Activated T-cell treated with anti-CD3 and anti-CD28 coated beads for 48 hours (primary cell): ENCODE measurements around the gene MRPL4.

ENCODE experiments used
- DNase-seq: peaks from one replicate; pipeline ENCODE4 v3.0.0-alpha.2; 2020; ENCODE audit warnings: low read depth

The MRPL4 gene

DNA sequence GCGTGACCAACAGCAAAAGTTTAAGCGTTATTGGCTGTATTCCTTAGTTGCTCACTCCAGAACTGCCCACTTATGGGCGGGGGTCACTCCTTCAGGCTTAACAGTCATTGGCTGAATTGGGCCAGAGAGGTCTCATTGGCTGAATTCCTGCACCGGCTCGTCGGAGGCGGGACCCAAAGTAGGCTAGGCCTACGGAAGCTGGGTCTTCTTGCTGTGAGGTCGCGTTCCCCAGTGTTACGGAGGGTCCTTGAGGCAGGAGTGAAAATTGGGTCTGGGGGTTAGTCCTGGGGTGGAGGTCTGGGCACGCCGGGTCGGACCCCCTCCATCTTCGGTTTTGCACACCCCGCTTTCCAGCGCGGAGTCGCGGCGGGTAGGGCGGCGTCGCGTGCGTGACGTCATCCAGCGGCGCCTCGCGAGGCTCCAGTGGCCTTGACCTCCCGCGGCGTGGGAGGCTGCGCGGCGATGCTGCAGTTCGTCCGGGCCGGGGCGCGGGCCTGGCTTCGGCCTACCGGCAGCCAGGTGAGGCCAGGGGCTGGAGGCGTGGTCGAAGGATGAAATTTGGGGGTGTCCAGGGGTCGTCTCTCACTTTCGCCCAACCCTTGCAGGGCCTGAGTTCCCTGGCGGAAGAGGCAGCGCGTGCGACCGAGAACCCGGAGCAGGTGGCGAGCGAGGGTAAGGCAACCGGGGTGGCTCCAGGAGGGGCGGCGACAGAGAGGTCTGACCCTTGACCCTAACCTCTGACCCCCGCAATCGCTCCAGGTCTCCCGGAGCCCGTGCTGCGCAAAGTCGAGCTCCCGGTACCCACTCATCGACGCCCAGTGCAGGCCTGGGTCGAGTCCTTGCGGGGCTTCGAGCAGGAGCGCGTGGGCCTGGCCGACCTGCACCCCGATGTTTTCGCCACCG lies at the start of gene MRPL4:
TSS of gene MRPL4 (plus strand) at position 423 of the 903 bp plus-strand sequence. CDS start at position 463, 40 bp downstream.
- DNase-seq = peak; percentile 90

DNA sequence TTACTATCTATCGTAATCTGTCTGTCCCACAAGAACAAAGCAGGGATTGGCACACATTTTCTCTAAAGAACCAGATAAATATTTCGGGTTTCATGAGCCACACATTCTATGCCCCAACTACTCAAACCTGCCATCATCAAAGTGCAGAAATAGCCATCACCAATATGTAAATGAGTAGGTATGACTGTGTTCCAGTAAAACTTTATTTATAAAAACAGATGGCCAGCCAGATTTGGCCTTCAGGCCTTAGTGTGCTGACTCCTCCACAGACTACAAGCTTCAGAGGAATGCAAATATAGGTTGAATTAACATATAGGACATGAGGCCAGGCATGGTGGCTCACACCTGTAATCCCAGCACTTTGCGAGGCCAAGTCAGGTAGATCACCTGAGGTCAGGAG lies 48.3 kb upstream of the MRPL4 start:
- no peak for DNase-seq

DNA sequence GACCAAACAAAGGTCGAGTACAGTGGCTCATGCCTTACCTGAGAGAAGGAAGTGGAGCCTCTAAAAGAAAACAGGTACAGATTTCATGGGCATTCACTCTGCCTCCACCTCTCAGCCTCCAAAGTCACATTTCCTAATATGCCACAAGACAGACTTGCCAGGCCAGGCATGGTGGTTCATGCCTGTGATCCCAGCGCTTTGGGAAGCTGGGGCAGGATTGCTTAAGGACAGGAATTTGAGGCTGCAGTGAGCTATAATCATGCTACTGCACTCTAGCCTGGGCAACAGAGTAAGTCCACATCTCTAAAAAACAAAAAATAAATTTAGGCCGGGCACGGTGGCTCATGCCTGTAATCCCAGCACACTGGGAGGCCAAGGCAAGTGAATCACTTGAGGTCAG lies 46.4 kb upstream of the MRPL4 start:
- DNase-seq = no peak

DNA sequence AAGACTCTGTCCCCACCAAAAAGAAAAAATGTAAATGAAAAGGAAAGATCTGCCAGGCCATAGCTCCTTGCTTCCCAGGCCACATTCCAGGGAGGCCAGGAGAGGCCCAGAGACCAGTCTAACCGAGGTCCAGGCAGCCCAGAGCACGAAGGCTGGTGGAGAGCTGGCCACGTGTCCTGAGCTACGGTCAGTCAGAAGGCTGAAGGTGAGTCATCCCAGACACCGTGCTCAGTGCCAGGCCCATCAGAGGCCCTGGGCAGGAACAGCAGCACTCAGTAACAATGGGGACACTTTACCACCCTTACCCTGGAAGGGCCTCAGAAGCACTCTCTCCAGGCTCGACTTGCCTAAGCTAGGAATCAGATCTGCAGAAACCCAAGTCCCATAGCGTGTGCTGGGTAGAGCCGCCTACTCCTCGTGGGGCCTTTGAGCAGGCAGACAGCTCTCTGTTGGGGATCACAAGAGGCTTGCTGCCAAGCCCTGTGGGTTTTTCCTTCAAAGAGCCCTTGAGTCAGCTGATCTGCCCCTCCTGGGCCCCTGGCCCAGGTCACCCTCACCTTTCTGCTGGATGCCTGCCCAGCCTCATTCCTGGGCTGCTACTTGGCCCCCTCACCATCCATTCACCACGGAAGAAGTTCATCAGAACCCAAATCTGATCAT lies 45.7 kb upstream of the MRPL4 start:
- no peak for DNase-seq

DNA sequence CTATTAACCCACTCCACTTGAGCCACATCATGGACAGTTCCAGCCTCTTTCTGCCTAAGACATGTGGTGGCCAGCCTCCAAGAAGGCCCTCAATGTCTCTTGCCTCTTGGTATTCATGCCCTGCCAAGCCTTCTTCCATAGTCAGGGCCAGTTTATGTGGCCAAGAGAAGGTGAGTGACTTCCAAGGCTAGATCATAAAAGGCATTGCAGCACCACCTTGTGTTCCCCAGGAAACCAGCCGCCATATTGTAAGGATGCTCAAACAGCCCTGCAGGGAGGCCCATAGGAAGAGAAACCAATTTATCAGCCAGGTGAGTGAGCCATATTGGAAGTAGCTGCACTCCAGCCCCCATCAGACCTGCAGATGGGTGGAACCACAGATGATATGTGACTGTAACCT lies 45.0 kb upstream of the MRPL4 start:
- no peak for DNase-seq

DNA sequence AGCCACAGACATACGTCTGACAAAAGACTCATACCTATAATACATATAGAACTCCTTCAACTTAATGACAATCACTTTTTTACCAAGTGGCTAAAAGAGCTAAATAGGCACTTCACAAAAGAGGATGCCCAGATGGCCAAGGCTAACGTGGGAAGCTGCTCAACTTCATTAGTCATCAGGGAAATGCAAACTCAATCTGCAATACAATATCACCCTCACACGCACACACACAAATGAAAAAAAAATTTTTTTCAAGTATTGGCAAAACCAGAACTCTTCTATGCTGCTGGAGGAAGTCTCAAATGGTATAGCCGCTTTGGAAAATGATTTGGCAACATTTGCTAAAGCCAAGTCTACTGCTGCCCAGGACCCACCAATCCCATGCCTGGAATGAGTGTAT lies 42.7 kb upstream of the MRPL4 start:
- DNase-seq = no peak

DNA sequence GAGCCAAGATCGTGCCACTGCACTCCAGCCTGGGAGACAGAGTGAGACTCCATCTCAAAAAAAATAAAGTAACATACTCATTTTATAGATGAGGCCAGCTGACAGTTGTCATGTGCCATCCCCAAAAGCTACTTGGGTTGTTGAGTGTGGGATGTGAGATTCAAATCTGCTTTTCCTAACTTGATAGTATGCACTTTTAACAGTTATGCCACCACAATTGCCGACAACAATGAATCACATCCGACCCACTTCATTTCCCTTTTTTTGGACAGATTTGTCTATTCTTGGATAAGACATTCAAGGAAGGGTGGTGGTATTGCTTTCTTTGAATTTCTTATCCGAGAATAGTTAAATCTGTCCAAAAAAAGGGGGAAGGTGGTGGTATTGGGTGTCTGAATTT lies 41.0 kb upstream of the MRPL4 start:
- DNase-seq = no peak

DNA sequence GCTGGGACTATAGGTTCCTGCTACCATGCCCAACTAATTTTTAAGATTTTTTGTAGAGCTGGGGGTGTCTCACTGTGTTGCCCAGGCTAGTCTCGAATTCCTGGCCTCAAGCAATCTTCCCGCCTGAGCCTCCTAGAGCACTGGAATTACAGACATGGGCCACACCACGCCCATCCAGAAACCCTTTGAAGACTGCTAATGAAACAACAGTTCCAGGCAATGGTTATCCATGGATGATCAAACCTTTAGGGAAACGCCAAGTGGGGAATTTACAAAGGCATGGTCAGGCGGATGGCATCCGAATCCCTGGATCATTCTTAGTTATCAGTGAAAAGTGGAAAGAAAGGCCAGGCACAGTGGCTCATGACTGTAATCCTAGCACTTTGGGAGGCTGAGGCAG lies 40.3 kb upstream of the MRPL4 start:
- DNase-seq = no peak

DNA sequence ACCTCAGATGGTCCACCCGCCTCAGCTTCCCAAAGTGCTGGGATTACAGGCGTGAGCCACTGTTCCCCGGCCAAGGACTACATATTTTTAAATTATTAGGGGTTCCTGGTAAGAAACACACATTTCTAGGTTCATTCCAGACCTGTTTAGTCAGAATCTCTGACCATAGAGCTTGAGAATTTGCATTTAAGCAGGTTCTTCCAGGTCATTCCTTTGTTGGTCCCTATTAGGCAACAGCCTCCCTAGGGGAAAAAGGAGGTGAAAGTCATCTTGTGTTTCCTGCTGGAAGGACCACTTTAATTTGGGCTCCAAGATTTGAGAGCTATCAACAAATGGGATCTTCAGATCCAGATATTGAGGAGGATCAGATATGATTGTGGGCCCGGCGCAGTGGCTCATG lies 37.2 kb upstream of the MRPL4 start:
- DNase-seq = no peak

DNA sequence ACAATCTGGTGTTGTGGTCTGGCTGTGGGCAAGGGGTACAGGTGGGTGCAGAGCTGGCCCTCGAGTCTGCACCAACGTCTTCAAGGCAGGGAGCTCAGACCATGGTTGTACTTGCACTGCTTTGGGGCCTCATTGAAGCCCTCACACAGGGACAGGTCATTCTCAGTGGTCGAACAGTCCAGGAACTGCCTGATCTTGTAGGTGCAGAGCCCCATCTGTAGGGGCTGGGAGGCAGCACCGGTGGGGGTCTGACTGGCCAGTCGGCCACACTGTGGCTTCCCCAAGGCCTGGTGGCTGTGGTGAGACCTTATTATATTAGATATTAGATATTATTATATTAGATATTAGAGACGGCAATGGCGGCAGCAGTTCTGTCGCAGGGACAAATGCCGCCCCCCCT lies 34.9 kb upstream of the MRPL4 start:
- no peak for DNase-seq

DNA sequence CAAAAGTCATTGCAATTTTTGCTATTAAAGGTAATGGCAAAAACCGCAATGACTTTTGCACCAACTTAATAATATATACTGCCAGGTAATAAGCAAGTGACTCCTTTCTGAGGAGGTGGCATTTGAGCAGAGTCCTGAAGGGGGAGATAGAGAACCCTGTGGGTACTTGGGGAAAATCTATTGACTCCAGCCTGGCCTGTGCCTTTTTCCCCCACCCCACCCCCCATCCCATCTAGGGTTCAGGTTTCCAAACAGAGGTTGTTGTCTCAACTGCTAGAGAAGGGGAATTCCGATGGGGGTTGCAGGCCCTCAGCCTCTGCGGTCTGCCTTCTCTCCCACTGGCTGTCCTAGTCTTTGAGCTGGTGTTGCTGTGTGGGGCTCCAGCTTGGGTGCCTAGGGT lies 32.3 kb upstream of the MRPL4 start:
- DNase-seq = no peak

DNA sequence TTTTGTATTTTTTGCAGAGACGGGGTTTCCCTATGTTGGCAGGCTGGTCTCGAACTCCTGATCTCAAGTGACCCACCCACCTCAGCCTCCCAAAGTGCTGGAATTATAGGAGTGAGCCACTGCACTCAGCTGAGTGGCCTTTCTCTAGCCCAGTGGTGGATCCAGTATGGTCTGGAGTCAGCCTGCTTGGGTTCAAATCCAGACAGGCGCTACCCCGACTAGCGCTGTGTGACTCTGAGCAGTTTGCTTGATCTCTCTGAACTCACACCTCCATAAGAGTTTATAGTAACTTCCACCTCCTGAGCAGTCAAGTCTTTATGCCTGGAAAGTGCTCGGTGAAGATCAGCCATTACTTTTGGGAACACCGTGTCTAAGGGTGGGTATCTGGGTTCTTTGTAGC lies 31.3 kb upstream of the MRPL4 start:
- no peak for DNase-seq

DNA sequence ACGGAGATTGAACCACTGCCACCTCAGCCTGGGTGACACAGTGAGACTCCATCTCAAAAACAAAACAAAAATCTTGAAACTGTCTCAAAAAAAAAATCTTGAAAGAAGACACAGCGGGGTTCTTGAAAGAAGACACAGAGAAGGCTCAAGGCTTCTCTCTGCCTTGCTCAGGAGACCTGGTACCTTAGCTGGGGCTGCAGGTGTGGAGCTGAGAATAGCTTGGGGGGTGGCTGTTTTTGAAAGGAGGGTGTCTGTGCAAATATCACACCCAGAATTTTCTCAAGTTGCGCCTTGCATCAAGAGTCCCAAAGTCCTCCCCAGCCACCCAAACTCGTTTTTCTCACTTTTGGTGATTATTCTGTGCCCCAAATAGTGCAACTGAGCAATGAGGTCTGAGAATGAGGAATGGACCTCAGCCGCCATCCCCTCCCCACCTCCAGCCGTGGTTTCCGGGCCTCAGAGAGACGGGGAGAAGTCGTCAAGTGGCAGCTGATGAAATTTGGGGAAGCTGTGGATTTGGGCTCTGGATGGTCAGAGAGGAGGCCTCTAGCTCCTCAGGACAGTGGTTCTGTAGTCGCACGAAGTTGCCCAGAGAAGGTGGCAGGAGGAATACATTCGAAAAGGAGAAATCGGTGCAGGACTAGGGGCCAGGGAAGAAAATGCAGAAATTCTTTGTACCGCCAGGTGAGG lies 29.7 kb upstream of the MRPL4 start:
- no peak for DNase-seq

DNA sequence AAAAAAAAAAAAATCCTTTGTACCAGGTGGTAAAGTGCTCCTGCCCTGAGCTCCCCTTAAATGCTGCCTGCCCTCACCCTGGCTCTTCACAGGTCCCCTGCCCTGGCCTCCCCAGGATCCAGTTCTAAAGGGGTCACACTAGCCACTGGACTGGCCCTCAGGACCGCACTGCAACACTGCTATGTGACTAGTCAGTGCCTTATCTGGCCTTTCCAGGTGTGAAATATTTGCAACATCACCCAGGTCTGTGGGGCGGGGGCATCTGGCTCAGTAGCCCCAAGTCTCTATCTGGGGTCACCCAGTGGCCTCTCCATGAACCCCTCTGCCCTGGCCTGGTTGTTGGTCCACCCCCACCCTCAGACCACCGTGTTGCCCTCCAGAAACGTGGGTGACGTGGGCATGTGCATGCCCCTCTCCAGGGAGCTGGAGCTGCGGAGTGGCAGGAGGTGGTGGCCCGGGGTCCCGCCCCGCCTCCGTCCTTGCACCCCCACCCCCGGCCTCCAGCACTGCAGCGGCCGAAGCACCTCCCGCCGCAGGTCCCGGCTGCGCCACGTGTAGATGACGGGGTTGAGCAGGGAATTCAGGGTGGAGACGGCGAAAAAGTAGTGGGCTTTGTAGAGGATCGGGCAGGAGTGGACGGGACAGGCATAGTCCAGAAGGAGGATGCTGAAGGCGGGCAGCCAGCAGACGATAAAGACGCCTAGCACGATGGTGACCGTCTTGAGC lies 28.4 kb upstream of the MRPL4 start:
- no peak for DNase-seq

DNA sequence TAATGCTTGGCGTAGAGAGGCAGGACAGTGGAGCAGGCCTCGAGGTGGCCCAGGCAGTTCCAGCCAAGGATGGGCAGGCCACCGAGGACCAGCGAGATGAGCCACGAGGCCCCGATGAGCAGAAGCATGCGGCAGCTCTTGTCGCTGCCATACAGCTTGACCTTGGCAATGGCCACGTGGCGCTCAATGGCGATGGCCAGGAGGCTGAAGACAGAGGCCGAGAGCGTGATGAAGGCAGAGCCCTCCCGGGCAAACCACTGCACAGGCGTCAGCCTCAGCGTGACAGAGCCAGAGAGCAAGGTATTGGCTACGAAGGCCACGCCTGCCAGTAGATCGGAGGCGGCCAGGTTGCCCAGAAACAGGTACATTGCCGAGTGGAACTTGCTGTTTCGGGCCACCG lies 27.7 kb upstream of the MRPL4 start:
- no peak for DNase-seq

DNA sequence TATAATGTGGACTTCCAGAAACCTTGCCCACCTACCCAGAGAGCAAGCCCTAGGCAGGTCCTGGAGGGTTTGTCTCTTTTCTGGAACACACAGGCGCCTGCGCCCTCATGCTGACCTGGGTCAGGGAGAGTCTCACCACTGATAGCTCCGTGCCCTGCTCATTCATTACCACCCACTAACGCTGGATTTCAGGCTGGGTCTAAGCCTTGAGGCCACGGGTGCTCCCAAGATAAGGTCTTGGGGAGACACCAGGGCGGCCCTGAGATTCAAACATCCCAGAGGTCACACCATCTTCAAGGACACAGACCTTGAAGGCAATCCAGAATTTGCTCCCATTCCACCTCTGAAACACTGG lies 26.0 kb upstream of the MRPL4 start:
- no peak for DNase-seq

DNA sequence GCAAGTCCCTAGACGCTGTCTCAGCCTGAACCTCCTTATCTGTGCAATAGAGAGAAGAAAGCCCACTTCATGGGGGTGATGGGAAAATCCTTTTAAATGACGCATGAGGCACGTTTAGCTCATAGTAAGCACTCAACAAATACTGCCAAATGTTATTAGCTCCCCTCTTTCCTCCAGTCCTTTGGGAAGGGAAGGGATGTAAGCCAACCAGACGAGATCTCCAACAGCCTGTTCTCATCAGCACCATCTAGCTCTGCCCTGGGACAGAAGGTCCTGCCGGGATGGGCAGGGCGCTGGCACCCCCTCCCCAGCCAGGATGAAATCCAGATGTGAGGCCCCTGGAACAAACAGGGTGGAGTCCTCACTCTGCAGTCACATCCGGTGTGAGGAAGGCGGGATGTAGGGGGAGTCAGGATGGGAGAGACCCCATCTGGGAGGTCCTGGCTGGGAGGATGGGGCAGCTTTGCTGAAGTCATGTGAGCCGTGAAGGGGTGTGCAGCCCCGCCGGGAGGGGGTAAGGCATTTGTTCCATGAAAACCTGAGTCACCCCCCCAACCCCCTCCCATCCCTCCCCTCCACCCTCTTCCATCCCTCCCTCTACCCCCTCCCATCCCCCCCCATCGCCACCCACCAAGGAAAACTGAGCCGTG lies 25.5 kb upstream of the MRPL4 start:
- DNase-seq = no peak

DNA sequence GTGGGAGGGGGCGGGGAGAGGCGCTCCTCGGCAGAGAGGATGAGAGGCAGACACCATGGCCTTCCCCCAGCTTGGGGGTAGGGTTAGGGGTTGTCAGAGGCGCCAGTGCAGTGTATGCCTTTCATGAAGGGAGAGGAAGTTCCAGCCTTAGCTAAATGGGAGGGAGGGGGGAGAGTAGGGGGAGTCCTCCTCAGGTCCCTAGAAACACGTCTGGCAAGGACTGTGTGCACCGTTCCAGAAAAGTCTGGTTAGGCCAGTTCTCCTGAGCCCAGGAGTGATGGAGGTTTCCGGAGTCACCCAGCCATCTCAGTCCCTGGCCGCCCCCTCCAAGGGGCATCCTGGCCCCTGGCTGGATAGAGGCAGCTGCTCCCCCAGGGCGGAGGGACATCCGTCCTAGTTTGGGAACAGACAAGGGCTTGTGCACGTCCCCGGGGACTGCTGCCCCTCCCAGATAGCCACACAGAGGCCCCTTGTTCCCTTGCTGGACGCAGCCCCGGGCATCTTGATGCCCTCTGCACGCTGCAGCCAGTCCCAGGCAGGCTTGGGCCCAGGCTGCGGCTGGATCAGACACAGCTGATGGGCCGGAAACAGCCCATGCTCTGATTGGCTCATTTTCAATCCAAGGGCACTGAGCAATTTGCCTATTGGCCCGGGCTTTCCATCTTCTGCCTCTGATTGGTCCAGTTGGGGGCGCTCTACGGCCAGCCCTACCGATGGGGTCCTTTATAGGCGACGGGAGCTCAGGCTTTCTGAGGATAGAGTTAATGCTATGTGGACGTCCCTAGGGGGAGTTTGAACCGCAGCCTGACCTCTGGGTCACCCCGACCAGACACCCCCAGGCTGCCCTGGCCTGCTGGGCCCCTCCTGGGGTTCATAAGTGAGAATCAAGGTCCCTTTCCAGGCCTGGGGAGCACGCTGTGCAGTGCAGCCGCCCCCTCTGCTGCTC lies 24.7 kb upstream of the MRPL4 start:
- DNase-seq = no peak

DNA sequence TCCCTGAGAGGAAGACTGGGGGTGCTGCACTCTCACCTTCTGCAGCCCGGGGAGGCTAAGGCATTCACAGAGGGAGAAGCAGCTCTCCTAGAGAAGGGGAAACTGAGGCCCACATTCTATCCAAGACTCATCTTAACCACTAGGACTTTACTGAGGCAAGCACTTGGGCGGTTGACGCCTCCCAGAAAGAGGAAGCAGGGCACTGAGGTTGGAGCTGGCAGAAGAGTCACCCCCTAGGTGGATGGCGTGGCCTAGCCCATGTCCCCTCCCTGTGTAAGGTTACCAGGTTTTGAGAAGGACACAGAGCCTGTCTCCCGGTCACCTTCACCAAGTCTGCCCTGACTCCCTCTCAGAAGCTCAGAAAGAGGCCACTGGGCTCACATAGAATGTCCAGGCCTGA lies 23.6 kb upstream of the MRPL4 start:
- DNase-seq = no peak

DNA sequence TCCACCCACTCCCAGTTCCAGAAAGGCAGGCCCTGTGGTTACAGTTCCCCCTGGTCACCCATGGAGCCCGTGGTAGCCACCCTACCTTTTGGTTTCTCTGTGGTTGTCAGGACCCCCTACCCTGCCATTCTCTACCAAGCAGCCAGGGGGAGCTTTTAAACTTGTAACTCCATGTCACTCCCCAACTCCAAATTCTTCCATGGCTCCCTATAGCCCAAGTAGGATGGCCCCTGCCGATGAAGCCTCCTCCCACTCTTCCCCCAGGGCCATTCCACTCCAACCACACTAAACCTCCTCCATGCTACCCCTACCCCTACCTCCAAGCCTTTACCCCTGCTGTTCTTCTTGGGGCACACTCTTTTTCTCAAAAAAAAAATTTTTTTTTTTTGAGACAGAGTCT lies 23.1 kb upstream of the MRPL4 start:
- DNase-seq = no peak
